Thyroid gland (tissue), 4 donors: Measurements from ENCODE around the gene GRIA4. TPM values are rescaled to one million over a fixed set of nuclear protein-coding genes. Genes with fewer than 3 reads are reported as not detected.

ENCODE experiments used
- DNase-seq, 2 donors: peaks; one replicate each; pipeline ENCODE4 v3.0.0-alpha.2; 2019
- H3K27ac ChIP-seq, 3 donors: fragments of 200-600 bp; sonication (generic); 1 replicate in 2 of 3; 2 replicates in 1 of 3; pipeline ENCODE4 v1.5.1; 2016 to 2019; ENCODE audit warnings: mild to moderate bottlenecking in 1 of 3, moderate library complexity in 1 of 3
- H3K27me3 ChIP-seq: fragments of 200-600 bp; sonication (generic); one replicate; pipeline ENCODE4 v1.5.1; 2019
- H3K36me3 ChIP-seq, 2 donors: fragments of 200-600 bp; sonication (generic); one replicate each; pipeline ENCODE4 v1.5.1; 2016 to 2019
- H3K4me1 ChIP-seq, 2 donors: fragments of 200-600 bp; sonication (generic); one replicate each; pipeline ENCODE4 v1.5.1; 2017 to 2019
- H3K4me3 ChIP-seq, 3 donors: fragments of 200-600 bp; sonication (generic); replicated peaks in 1 of 3; 1 replicate in 2 of 3; 2 replicates in 1 of 3; pipeline ENCODE4 v1.5.1; 2016; ENCODE audit warnings: mild to moderate bottlenecking in 1 of 3
- H3K9me3 ChIP-seq: fragments of 200-600 bp; sonication (generic); one replicate; pipeline ENCODE4 v1.5.1; 2017
- CTCF ChIP-seq, 6 experiments: fragments of 200-600 bp in 3 of 6; fragments of 450-650 bp in 3 of 6; sonication (generic) in 3 of 6; IDR thresholded peaks; one replicate each; pipeline ENCODE4 v1.5.1; 2016 to 2019; ENCODE audit warnings: antibody characterized with exemption in 6 of 6, mild to moderate bottlenecking in 2 of 6, inconsistent platforms in 1 of 6, moderate library complexity in 1 of 6
- POLR2A ChIP-seq, 2 donors: fragments of 450-650 bp; IDR thresholded peaks; one replicate each; pipeline ENCODE4 v1.6.1; 2017; ENCODE audit warnings: antibody characterized with exemption in 2 of 2, mild to moderate bottlenecking in 2 of 2, moderate library complexity in 1 of 2
- WGBS, 2 donors: methylation state at CpG; one replicate each; pipeline ENCODE4 v1.1.5; 2017; 5-methylcytosine and 5-hydroxymethylcytosine counted together
- intact Hi-C: fragments of 100-400 bp; cut with DNase I; formaldehyde crosslinking; loops from one replicate; pipeline ENCODE4 v1.15.1; 2023
- total RNA-seq, 4 donors: library from RNA; depleted of rRNA; stranded (reverse); fragments of >200 nt; gene quantifications; one replicate each; pipeline ENCODE4 v1.2.3, GENCODE V29; 2016

GRIA4 gene
- total RNA-seq, 4 donors from 2014 or later: 0.11 TPM; not detected in 3

DNA sequence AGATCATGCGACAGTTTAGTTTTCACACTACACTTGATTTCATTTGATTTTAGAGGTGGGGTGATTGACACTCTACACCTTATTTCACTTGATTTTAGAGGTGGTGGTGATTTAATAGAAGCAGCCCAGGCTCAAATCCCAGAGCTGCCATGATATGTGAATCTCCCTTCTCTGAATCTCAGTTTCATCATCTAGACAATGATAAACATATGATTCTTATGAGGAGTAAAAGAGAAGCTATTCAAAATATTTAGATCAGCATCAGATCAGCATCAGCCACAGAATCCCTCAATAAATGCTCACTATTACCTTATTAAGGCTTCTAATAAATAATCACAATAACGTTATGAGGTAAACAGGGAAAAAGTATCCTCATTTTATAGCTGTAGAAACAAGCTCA, 313.4 kb downstream of the GRIA4 start:
- H3K4me3 ChIP-seq: no peak overlapping the region
- TF ChIP-seq POLR2A (IDR thresholded peaks at IDR 0.05) (no peak), CTCF (IDR thresholded peaks at IDR 0.05) (no peak)
- H3K27me3 ChIP-seq: no peaks in the 10 kb centered on the region
- no peak overlapping the region for H3K27ac ChIP-seq
- H3K36me3 ChIP-seq: no peaks in the 10 kb centered on the region
- no peaks in the 10 kb centered on the region for H3K9me3 ChIP-seq
- no peaks in the 10 kb centered on the region for H3K4me1 ChIP-seq
- no peak for DNase-seq
- 85 to 86% methylated on average over 2 of the region's 2 CpGs for WGBS, 2 donors
- intact Hi-C loops: no loop called here

- TF ChIP-seq CTCF (IDR thresholded peaks at IDR 0.05): no peak
- TF ChIP-seq POLR2A (IDR thresholded peaks at IDR 0.05): no peak
- H3K4me1 ChIP-seq: no peaks in the 10 kb centered on the region
- WGBS, 2 donors: 62 to 65% methylated on average over 3 of the region's 3 CpGs
- H3K27ac ChIP-seq: no peak overlapping the region
- intact Hi-C loops: no loop called here
- H3K36me3 ChIP-seq: no peaks in the 10 kb centered on the region
- no peak overlapping the region for H3K4me3 ChIP-seq
- H3K27me3 ChIP-seq: no peaks in the 10 kb centered on the region
- no peak for DNase-seq
- no peaks in the 10 kb centered on the region for H3K9me3 ChIP-seq
These were observed 313.9 kb downstream of the GRIA4 start for GRCh38 chr11:105923807-105924206.

- Histone ChIP-seq H3K4me3 (no peak overlapping the region), H3K36me3 (no peaks in the 10 kb centered on the region), H3K27me3 (no peaks in the 10 kb centered on the region), H3K27ac (no peak overlapping the region), H3K4me1 (no peaks in the 10 kb centered on the region), H3K9me3 (no peaks in the 10 kb centered on the region)
- no peak for DNase-seq
- TF ChIP-seq POLR2A (IDR thresholded peaks at IDR 0.05) (no peak), CTCF (IDR thresholded peaks at IDR 0.05) (no peak)
- WGBS, 2 donors: 79 to 86% methylated on average over 3 of the region's 3 CpGs
- intact Hi-C loops: no loop called here
These were observed 319.4 kb downstream of the GRIA4 start for GRCh38 chr11:105929084-105929955.

DNA sequence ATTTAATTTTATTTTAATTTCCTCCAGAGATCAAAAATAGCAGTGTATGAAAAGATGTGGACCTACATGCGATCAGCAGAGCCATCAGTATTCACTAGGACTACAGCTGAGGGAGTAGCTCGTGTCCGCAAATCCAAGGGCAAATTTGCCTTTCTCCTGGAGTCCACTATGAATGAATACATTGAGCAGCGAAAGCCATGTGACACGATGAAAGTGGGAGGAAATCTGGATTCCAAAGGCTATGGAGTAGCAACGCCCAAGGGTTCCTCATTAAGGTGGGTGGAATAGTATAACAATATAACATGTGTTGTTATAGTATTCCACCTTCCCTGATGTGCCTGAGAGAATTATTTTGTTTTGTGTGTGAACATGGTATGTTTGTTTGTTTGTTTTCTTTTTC, 323.8 kb downstream of the GRIA4 start:
- WGBS, 2 donors: 93 to 94% methylated on average over 6 of the region's 6 CpGs
- no peak overlapping the region for H3K4me3 ChIP-seq
- TF ChIP-seq POLR2A (IDR thresholded peaks at IDR 0.05) (no peak), CTCF (IDR thresholded peaks at IDR 0.05) (no peak)
- H3K4me1 ChIP-seq: no peaks in the 10 kb centered on the region
- no peak overlapping the region for H3K27ac ChIP-seq
- H3K27me3 ChIP-seq: no peaks in the 10 kb centered on the region
- DNase-seq: no peak
- no peaks in the 10 kb centered on the region for H3K9me3 ChIP-seq
- no peaks in the 10 kb centered on the region for H3K36me3 ChIP-seq
- intact Hi-C loops: no loop called here

- no peaks in the 10 kb centered on the region for H3K27me3 ChIP-seq
- no peaks in the 10 kb centered on the region for H3K4me1 ChIP-seq
- intact Hi-C loops: no loop called here
- no peak for TF ChIP-seq CTCF (IDR thresholded peaks at IDR 0.05)
- no peak for TF ChIP-seq POLR2A (IDR thresholded peaks at IDR 0.05)
- no peak for DNase-seq
- H3K27ac ChIP-seq: no peak overlapping the region
- no peaks in the 10 kb centered on the region for H3K9me3 ChIP-seq
- H3K36me3 ChIP-seq: no peaks in the 10 kb centered on the region
- no peak overlapping the region for H3K4me3 ChIP-seq
- WGBS, 2 donors: 44 to 50% methylated on average over 2 of the region's 2 CpGs
These were observed 325.9 kb downstream of the GRIA4 start for GRCh38 chr11:105935791-105936190.
